HepG2 (cell line): Measurements from ENCODE around the gene IQGAP2. TPM values are rescaled to one million over a fixed set of nuclear protein-coding genes. Genes with fewer than 3 reads are reported as not detected.

ENCODE experiments used
- ATAC-seq: fragments of 200-7000 bp; cut with Tn5 transposase; 3 replicates; pipeline ENCODE4 v1.9.1; 2020; ENCODE audit warnings: mild to moderate bottlenecking, moderate library complexity
- BruUV-seq: library from RNA; stranded (reverse); fragments of 400-500 nt; replicated peaks from 2 replicates; lab custom pipeline; 2021; lab: Mats Ljungman, UMichigan
- CTCF ChIA-PET: fragments of 300-600 bp; formaldehyde crosslinking; extraction: SDS; loops from one replicate; lab custom pipeline; 2021; ENCODE audit warnings: low total read pairs, inconsistent platforms, low intra/inter-chr PET ratio; lab: Yijun Ruan, JAX
- POLR2A ChIA-PET: fragments of 350-600 bp; sonication (Branson Sonifier 250); formaldehyde crosslinking; loops from one replicate; lab custom pipeline; 2020; ENCODE audit warnings: antibody characterized with exemption, inconsistent platforms; lab: Yijun Ruan, JAX
- DNase-seq: peaks from one replicate; pipeline ENCODE4 v3.0.0-alpha.2; 2015; ENCODE audit warnings: low spot score
- FAIRE-seq: peaks from 3 replicates; lab custom pipeline; 2011; peaks lifted over from hg19 to GRCh38; lab: Jason Lieb, UNC
- H2AFZ ChIP-seq: one replicate; pipeline ENCODE4 v1.6.1; 2011; ENCODE audit warnings: low read length, inconsistent platforms
- H3K27ac ChIP-seq: fragments of 300-600 bp; 3 replicates; pipeline ENCODE4 v1.8.0; 2011; ENCODE audit warnings: mixed run types, mild to moderate bottlenecking, mixed read lengths, low read length, inconsistent platforms; ENCODE audit not compliant: insufficient read depth; ENCODE audit errors: extremely low read length
- H3K27me3 ChIP-seq, 2 experiments: fragments of 200-600 bp in 1 of 2; 2 replicates in 1 of 2; 3 replicates in 1 of 2; pipeline versions ENCODE4 v1.6.0 to v1.8.0; 2011; ENCODE audit warnings: low read length in 2 of 2, mild to moderate bottlenecking in 2 of 2, moderate library complexity in 2 of 2, inconsistent platforms in 1 of 2; ENCODE audit not compliant: insufficient read depth in 2 of 2, control insufficient read depth in 1 of 2
- H3K36me3 ChIP-seq, 2 experiments: fragments of 200-600 bp in 1 of 2; replicated peaks in 1 of 2; 2 replicates in 1 of 2; 3 replicates in 1 of 2; pipeline versions ENCODE4 v1.5.1 to v1.8.0; 2011; ENCODE audit warnings: low read length in 2 of 2, inconsistent platforms in 1 of 2; ENCODE audit not compliant: insufficient read depth in 2 of 2, control insufficient read depth in 1 of 2
- H3K4me1 ChIP-seq: 2 replicates; pipeline ENCODE4 v1.5.1; 2012; ENCODE audit warnings: low read length, inconsistent platforms; ENCODE audit not compliant: insufficient read depth
- H3K4me2 ChIP-seq: 2 replicates; pipeline ENCODE4 v1.6.0; 2011; ENCODE audit warnings: low read depth, low read length, inconsistent platforms
- H3K4me3 ChIP-seq, 3 experiments: fragments of 200-600 bp in 1 of 3; sonication (generic), shearing (Covaris generic) in 1 of 3; replicated peaks in 1 of 3; 2 replicates each; pipeline ENCODE4 v1.5.1; 2011 to 2016; ENCODE audit warnings: low read length in 3 of 3, inconsistent platforms in 2 of 3, low read depth in 2 of 3, mild to moderate bottlenecking in 2 of 3, control low read depth in 1 of 3, mixed read lengths in 1 of 3; ENCODE audit not compliant: insufficient read depth in 1 of 3
- H3K79me2 ChIP-seq: one replicate; pipeline ENCODE4 v1.6.1; 2011; ENCODE audit warnings: low read length, inconsistent platforms; ENCODE audit not compliant: insufficient read depth
- H3K9ac ChIP-seq: 2 replicates; pipeline ENCODE4 v1.6.0; 2011; ENCODE audit warnings: mild to moderate bottlenecking, low read depth, low read length, inconsistent platforms; ENCODE audit not compliant: insufficient read depth
- H3K9me3 ChIP-seq: 2 replicates; pipeline ENCODE4 v1.5.1; 2012; ENCODE audit warnings: mild to moderate bottlenecking, low read length
- H4K20me1 ChIP-seq: 2 replicates; pipeline ENCODE4 v1.6.0; 2011; ENCODE audit warnings: inconsistent platforms, mild to moderate bottlenecking, low read length, moderate library complexity; ENCODE audit not compliant: insufficient read depth
- CBX2 ChIP-seq, 2 experiments: fragments of 200-600 bp in 1 of 2; sonication (generic); formaldehyde crosslinking in 1 of 2; IDR thresholded peaks; 2 replicates each; pipeline versions ENCODE4 v1.7.0 to v1.8.1; 2018 to 2022; ENCODE audit warnings: low read depth in 2 of 2, low read length in 1 of 2, mild to moderate bottlenecking in 1 of 2, missing genetic modification reagents in 1 of 2
- HNRNPUL1 ChIP-seq: fragments of 200-400 bp; formaldehyde crosslinking; IDR thresholded peaks from 2 replicates; pipeline ENCODE4 v1.6.1; 2017; ENCODE audit warnings: low read depth, mild to moderate bottlenecking, low read length, moderate library complexity
- KMT2B ChIP-seq: IDR thresholded peaks from 2 replicates; pipeline ENCODE4 v1.6.1; 2016; ENCODE audit warnings: missing genetic modification reagents, missing compliant biosample characterization
- MYNN ChIP-seq: sonication (generic); formaldehyde crosslinking; IDR thresholded peaks from 2 replicates; pipeline ENCODE4 v1.4.0; 2020; ENCODE audit warnings: mild to moderate bottlenecking, low read depth, missing genetic modification reagents
- ZBTB20 ChIP-seq: sonication (generic); formaldehyde crosslinking; IDR thresholded peaks from 2 replicates; pipeline ENCODE4 v1.8.1; 2023; ENCODE audit warnings: missing genetic modification reagents, low read depth, mild to moderate bottlenecking, borderline replicate concordance
- ZFP41 ChIP-seq: sonication (generic); formaldehyde crosslinking; IDR thresholded peaks from 2 replicates; pipeline ENCODE4 v1.4.0; 2020; ENCODE audit warnings: mild to moderate bottlenecking, missing genetic modification reagents, borderline replicate concordance
- ZNF446 ChIP-seq: sonication (generic); formaldehyde crosslinking; IDR thresholded peaks from 2 replicates; pipeline ENCODE4 v1.5.0; 2020; ENCODE audit warnings: mild to moderate bottlenecking, missing genetic modification reagents
- ZNF670 ChIP-seq: sonication (generic); formaldehyde crosslinking; IDR thresholded peaks from 2 replicates; pipeline ENCODE4 v1.8.0; 2022; ENCODE audit warnings: mild to moderate bottlenecking, missing genetic modification reagents, borderline replicate concordance
- WGBS: methylation state at CpG from one replicate; pipeline ENCODE4 v1.1.6; 2017; ENCODE audit warnings: low lambda C conversion rate; 5-methylcytosine and 5-hydroxymethylcytosine counted together
- in situ Hi-C: cut with HindIII; loops from 2 replicates; pipeline ENCODE4 v1.10.0; 2017; ENCODE audit warnings: low pct_unique_long_range_greater_than_20kb; ENCODE audit not compliant: extremely low pct_ligation_motif_present
- intact Hi-C: fragments of 100-400 bp; cut with micrococcal nuclease; formaldehyde crosslinking; loops from one replicate; pipeline ENCODE4 v1.10.0; 2022; ENCODE audit not compliant: unreplicated experiment
- polyA plus RNA-seq, 8 experiments: library from polyadenylated mRNA; depleted of rRNA in 3 of 8; stranded (reverse) in 7 of 8; unstranded in 1 of 8; fragments of >200 nt; fragmentation: Illumina TruSeq in 4 of 8; extraction: Trizol in 4 of 8; gene quantifications; 2 replicates each; pipeline versions ENCODE4 v1.2.1 to v1.2.3, GENCODE V29; 2011 to 2016; ENCODE audit warnings: low read depth in 4 of 8, missing spikeins in 1 of 8, mixed read lengths in 1 of 8; ENCODE audit not compliant: insufficient read depth in 1 of 8
- total RNA-seq, 5 experiments: library from RNA; depleted of rRNA; stranded (reverse); fragments of >200 nt; fragmentation: Illumina TruSeq; extraction: Trizol; gene quantifications; 2 replicates each; pipeline ENCODE4 v1.2.3, GENCODE V29; 2016; ENCODE audit warnings: low read depth in 1 of 5
- TF ChIP-seq, protein P1 (sequence below), 2 experiments: sonication (generic) in 1 of 2; formaldehyde crosslinking in 1 of 2; IDR thresholded peaks; 2 replicates each; pipeline versions ENCODE4 v1.5.1 to v1.6.1; 2011 to 2020; ENCODE audit warnings: borderline replicate concordance in 1 of 2, low read depth in 1 of 2, low read length in 1 of 2, mild to moderate bottlenecking in 1 of 2, missing genetic modification reagents in 1 of 2, moderate library complexity in 1 of 2

IQGAP2 gene
- total and polyA plus RNA-seq, 2 of the 13 experiments (the other 11 are each of a cell fraction or from before 2014, with no cell fraction given) = 35.2 to 83.3 TPM

DNA sequence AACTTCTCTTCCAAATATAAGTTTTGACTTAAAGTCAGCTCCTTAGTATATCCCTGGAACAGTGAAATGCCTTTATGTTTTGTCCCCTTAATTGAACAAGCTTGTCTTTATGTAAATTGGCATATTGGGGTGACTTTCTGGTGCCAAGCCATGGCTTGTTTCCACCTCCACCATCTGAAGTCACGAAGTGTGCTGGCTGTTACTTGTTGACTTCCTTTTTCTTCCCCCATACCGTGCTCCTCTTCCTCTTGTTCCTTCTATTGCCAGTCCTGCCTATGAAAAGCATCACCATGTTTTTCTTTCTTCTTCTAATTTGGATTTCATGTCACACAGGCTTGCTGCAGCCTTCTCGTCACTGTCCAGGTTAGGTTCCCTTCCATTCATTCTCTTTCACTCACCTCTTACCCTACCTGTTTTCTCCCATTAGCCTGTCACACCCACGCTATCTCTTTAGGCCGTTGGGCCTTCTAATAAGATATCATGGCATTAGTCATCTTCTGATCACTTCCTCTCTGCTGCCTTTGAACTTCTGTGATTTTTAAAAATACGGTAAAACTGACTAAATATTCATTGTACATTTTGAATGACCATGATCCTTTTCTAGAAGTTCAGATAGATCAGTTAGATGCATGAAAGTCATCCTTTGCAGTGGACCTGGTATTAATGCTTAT, 48.1 kb downstream of the IQGAP2 start:
- POLR2A ChIA-PET = no interaction called here
- intact Hi-C loops = no loop called here
- no TSS peak for BruUV-seq

More for the DNA sequence above, 48.1 kb downstream of the IQGAP2 start:
- no peak overlapping the region for H3K9ac ChIP-seq
- FAIRE-seq = no peak
- TF ChIP-seq ZFP41 (CRISPR knock-in tag) (no peak), ZNF670 (no peak), HNRNPUL1 (no peak), CBX2 (IDR thresholded peaks at IDR 0.05; ENCODE audit: low read depth, low read length) (no peak), CBX2 (CRISPR knock-in tag; IDR thresholded peaks at IDR 0.05; ENCODE audit: low read depth) (no peak), KMT2B (CRISPR knock-in tag) (no peak), MYNN (CRISPR knock-in tag) (no peak), ZBTB20 (CRISPR knock-in tag) (no peak), ZNF446 (CRISPR knock-in tag) (no peak)
- TF ChIP-seq, protein P1, sequence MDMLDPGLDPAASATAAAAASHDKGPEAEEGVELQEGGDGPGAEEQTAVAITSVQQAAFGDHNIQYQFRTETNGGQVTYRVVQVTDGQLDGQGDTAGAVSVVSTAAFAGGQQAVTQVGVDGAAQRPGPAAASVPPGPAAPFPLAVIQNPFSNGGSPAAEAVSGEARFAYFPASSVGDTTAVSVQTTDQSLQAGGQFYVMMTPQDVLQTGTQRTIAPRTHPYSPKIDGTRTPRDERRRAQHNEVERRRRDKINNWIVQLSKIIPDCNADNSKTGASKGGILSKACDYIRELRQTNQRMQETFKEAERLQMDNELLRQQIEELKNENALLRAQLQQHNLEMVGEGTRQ (IDR thresholded peaks at IDR 0.05; ENCODE audit: low read depth, low read length) = no peak
- TF ChIP-seq, protein P1 (CRISPR knock-in tag; IDR thresholded peaks at IDR 0.05; ENCODE audit: borderline replicate concordance) = no peak
- 90% methylated on average over 6 of the region's 6 CpGs for WGBS
- H3K4me3 ChIP-seq = no peak overlapping the region
- no peak overlapping the region for H3K27ac ChIP-seq
- H3K36me3 ChIP-seq = peaks cover 1 to 15% of the 10 kb centered on the region in 2 experiments; a peak in 2 of 5 replicates
- H3K4me1 ChIP-seq = peaks cover 27% of the 10 kb centered on the region
- no peak for ATAC-seq
- no peaks in the 10 kb centered on the region for H4K20me1 ChIP-seq
- in situ Hi-C loops = no loop called here
- DNase-seq = no peak
- no peak overlapping the region for H3K4me2 ChIP-seq
- H2AFZ ChIP-seq = no peak overlapping the region
- peaks cover 24% of the 10 kb centered on the region for H3K79me2 ChIP-seq
- H3K27me3 ChIP-seq = no peaks in the 10 kb centered on the region; a peak in 1 of 5 replicates
- no peaks in the 10 kb centered on the region for H3K9me3 ChIP-seq
- CTCF ChIA-PET = no interaction called here
